Amygdala (tissue), 56 donors: Measurements from ENCODE around the gene FSTL4.
A peak's percentile ranks its signal among the peaks of the same experiment; 100 is the strongest.
"Not testable (repeated sequence)": the region's sequence is repeated elsewhere in the genome, so short reads cannot be mapped to it uniquely, and the experiment has no call there.

ENCODE experiments used
- DNase-seq, 56 donors: peaks; one replicate each; lab custom pipeline; 2025; lab: John Stamatoyannopoulos, UW

FSTL4 gene

DNA sequence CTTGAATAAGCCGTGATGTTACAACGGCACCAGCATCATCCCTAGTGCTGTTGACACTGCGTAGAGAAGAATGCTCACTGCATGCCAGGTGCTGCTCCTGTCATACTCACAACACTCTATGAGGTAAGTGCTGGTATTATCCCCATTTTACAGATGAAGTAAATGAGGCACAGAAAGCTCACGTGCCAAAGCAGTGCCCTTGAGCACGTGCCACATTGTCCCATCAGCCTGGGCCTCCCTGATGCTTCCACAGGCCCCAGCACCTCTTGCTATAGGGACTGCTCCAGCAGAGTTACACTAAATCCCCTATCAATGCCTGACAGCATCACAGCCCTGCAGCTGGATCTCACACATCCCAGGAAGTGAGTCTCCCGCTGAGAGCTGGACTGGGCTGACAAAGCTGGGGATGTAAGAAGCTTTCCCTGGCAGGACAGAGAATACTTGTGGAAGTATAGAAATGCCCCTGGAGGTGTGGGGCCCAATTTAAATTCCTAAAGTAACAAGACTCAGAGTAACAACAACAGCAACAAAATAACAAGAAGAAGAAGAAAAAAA, 216.1 kb downstream of the FSTL4 start:
- no peak for DNase-seq

DNA sequence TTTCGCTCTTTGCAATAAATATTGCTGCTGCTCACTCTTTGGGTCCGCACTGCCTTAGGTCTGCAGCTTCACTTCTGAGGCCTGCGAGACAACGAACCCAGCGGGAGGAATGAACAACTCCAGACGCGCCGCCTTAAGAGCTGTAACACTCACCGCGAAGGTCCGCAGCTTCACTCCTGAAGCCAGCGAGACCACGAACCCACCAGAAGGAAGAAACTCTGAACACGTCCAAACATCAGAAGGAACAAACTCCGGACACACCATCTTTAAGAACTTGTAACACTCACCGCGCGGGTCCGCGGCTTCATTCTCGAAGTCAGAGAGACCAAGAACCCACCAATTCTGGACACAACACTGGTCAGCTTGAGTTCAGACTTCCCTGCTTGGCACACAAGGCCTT, 217.1 kb downstream of the FSTL4 start:
- DNase-seq: not testable (repeated sequence)

DNA sequence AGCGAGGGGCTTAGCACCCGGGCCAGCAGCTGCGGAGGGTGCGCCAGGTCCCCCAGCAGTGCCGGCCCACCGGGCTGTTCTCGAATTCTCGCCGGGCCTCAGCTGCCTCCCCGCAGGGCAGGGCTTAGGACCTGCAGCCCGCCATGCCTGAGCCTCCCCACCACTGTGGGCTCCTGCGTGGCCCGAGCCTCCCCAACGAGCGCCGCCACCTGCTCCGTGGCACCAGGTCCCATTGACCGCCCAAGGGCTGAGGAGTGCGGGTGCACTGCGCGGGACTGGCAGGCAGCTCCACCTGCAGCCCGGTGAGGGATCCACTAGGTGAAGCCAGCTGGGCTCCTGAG, 217.9 kb downstream of the FSTL4 start:
- not testable (repeated sequence) for DNase-seq

DNA sequence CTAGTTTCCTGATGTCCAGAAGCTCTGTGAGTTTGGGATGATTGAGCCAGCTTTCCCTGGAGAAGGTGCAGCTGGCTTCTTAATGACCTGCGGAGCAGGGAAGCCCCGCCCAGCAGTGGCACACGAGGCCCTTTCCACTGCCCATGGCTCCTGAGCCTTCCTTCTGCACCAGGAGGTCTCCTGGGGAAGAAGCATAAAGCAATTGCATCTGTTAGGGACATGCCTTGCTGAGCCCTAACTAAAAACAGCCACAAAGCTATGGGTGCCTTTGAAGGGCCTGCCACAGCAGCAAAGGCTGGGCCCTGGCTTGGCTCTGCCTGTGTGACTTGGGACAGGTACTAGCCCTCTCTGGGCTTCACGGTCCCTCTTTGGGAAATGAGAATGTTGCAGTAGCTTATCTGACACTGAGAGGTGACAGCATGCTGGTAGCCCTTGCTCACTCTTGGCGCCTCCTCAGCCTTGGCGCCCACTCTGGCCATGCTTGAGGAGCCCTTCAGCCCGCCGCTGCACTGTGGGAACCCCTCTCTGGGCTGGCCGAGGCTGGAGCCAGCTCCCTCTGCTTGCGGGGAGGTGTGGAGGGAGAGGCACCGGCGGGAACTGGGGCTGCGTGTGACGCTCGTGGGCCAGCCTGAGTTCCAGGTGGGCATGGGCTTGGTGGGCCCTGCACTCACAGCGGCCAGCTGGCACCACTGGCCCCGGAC, 218.4 kb downstream of the FSTL4 start:
- no peak for DNase-seq

DNA sequence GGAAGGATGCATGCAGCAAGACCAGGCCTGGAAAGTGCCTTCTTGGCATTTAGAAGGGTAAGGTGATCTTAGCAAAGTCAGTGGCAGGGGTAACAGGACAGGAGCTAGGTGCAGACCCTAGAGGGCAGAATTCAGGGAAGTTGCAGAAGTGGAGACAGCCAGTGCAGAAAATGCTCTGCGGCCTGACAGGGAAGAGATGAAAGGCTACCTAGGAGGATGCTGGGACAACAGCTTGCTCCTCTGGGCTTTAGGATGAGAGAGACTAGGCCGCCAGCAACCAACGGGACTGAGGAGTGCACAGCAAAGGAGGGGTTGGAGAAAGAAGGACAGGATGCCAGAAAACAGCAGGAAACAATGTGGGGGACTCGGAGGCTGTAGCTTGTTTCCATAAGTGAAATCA, 219.9 kb downstream of the FSTL4 start:
- no peak for DNase-seq

DNA sequence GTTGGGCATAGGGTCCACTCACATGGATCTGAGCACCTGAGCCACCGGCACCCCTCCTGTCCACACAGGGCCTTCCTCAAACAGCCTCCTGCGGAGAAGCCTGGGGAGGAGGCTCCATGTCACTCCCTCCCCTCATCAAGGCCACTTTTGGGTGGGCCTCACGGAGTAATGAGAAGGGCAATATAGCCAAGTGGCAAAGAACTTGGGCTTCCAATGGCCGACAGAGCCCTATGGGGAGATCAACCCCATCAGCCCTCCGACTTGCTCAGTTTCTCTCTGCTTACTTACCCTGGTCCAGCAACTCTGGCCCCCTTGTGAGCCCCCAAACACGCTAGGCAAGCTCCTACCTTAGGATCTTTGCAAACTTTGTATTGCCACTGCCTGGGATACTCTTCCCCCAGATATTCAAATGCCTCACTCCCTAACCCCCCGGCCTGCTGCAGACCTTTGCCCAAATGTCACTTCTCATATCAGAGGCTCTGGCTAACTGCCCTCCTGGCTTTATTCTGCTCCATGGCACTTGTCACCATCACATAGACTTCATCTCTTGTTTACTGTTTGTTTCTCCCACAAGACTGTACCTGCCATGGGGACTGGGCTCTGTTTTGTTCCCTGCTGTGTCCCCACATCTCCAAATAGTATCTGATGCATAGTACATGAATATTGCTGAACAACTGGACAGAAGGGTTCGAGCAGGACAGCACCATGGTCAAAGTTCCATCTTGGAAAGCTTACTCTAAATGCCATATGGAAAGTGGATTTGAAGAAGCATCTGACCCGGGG, 220.8 kb downstream of the FSTL4 start:
- DNase-seq: no peak

DNA sequence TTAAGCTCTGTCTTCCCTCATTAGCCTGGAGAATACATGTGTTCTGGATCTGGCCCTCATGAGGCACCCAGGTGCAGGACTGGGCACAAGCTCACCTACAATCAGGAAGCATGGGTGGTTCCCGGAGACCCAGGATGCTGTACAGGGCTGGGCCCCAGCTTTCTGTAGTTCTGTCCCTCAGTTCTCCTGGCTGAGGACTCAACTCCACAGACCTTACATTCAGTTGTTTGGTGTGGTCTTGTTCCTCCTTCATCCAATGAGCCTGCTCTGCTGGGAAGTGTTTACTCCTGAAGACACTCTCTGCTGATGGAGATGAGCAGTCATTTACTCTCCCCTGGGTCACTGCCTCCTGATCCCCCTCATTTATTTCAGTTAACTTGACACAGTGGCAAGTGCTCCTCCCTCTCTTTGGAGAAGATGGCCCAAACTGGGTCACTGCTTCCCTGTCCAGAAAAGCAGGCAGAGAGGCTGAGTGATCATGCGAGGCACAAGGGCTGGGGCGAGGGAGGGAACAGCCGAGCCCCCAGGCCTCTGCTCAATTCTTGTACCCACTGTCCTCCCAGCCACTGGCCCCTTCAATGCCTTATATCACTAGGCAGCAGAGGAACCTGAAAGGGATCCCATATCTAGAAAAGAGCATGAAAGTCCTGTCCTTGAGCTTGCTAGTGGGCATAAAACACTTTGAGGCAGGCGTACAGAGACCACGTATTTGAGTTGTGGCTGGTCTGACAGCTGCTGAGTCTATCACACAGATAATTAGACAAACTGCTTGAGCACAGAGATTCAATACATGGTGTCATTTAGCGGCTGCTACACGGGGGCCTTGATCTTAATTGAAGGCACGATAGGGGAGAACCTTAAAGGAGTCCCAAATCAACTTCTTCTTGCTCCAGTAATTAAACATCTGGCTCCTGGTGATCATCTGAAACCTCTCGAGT, 221.7 kb downstream of the FSTL4 start:
- no peak for DNase-seq

DNA sequence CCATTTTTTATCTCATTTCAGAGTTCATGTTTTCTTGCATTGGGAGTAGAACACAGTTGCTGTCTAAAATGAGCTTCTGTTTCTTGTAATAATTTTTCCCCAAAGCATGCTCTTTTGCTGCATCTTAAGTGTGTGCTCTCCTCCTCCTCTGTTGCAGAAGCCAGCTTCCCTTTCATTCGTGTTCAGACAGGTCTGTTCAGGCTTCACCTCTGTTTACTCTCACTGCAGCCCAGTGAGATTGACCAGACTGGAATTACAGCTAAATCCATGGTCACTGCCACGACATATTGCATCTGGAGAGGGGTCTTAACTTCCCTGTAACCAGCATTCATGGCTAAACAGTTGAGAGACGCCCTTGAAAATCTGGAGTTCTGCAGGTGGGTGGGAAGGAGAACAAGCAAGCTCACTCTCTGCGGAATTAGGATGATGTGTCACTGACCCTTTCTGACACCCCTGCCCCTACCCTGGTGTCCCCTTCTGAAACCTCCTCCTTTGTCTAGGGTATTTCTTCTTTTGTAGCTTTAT, 223.2 kb downstream of the FSTL4 start:
- DNase-seq: no peak

DNA sequence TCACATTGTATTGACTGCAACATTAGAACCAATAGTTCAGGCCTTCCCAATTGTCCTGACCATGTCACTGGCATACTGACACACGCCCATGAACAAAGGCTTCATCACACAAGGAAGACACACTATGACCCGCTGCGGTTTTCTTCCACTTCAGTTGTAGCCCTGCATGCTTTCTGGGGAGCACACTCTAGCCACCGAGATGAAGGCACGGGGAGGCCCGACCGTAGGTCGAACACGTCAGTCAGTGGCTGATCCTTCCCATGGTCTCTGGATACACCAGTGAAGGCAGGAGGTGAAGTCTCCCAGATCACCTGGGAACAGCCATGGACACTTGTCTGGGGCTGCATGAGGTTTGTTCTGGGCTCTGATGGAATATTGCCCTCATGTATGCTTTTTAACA, 224.7 kb downstream of the FSTL4 start:
- no peak for DNase-seq

DNA sequence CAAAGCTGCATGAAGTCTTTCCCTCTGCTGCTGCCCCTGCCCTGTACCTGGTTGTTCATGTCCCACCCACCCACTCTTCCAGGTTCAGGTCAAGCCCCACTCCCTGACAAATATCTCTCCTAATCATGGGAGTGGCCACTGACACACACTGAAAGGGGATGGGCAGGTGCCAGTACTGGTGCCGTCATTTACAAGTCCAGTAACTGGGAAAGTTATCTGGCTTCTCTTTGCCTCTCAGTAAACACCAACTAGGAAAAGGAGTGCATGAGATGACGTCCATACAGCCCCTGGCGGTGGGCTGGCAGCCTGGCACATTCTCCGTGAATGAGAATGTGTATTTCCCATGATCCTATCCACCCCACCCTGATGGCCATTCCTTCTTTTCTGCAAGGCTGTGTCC, 225.2 kb downstream of the FSTL4 start:
- no peak for DNase-seq

DNA sequence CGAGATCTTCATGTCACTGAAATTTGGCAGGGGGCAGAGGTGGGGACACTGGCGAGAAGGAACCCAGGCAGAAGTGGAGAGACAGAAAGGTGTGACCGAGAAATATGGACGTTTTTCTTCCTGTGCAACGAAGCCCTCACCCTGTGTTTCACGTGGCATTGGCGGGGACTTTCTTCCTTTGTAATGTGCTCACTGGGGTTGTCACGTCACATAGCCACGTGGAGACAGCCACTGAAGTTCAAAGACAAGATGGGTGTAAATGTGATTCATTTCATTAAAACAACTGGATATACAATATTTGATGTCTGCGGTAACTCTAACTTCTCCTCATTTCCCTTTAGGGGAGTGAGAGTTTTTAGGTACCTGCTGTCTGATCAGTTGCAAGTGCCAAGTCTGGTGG, 225.7 kb downstream of the FSTL4 start:
- DNase-seq: no peak

DNA sequence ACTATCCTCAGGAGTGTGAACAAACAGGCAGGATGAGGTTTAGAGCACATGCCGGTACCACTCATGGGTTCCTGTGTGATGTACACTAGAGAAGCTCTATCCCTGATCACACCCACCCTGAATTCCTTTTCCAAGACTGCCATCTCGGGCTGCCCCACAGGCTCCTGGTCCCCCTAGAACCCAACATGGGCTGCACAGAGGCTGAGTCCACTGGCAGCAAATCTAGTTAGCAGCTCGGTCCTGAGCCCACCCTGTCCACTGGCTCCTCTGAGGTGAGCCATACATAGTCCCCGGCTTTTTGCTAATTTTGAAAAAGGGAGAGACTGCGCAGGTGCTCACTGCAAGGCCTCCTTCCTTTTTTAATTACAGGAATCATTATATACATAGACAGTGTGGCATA, 227.0 kb downstream of the FSTL4 start:
- no peak for DNase-seq

DNA sequence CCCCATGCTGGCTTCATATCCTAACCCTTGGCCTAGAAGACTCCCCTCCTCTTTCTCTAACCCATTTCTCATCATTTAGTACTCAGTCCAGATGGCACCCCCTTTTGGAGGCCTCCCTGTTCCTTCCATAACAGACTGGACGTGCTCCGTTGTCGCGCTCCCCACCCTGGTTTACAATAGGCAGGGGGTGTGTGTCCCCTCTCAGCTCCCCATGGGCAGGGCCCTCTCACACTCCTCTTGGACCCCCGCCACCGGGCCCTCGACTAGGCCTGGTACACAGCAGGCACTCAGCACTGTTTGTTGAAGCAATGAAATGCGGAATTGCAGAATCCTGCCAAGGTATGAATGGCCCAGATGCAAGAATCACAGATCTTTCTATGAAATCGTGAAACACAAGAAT, 227.4 kb downstream of the FSTL4 start:
- DNase-seq: no peak

DNA sequence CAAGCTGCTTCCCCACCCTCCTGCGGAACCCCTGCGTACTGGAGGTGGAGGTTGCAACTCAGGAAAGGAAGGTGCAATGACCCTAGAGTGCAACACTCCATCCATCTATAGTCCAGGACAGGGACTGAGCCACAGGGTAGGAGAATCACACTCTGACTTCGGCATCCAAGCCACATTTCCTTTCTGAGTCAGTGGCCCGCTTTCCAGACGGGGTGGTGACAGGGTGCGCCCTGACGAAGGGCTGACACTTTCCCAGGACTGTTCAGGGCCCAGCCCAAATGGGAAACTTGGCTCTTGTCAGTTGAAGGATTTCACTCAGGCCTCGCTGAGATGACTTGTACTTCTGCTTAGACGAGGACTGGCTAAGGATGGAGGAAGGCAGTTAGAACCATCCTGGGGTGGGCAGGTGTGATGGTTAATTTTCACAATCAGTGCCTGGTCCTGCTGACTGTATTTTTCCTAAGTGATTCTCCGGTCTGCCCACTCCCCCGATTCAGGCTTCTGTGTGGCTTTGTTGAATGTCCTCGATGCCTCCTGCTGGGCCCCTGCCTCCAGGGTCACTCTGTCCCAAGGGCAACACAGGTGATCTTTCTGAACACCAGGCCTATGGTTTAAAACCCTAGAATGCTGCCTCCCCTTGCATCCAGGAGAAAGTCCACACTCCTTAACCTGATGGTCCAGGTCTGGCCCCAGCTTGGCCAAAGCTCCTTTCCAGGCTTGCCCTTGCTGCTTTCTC, 228.1 kb downstream of the FSTL4 start:
- no peak for DNase-seq

DNA sequence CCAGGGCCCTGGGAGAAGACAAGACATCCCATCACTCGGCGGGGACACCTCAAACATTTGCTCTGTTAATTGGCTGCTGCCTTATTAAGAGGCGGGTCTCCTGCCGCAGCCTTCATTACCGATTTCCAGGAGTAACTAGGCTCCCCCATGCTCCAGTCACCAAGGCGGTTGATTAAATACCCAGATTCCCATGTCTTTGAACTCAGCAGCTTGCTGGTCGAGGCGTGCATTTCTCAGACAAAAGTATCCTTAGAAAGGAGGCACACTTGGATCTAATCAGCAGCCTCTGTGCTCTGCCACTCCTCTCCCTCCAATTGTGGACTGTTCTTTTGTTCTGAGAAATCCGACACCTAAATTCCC, 228.8 kb downstream of the FSTL4 start:
- DNase-seq: no peak

DNA sequence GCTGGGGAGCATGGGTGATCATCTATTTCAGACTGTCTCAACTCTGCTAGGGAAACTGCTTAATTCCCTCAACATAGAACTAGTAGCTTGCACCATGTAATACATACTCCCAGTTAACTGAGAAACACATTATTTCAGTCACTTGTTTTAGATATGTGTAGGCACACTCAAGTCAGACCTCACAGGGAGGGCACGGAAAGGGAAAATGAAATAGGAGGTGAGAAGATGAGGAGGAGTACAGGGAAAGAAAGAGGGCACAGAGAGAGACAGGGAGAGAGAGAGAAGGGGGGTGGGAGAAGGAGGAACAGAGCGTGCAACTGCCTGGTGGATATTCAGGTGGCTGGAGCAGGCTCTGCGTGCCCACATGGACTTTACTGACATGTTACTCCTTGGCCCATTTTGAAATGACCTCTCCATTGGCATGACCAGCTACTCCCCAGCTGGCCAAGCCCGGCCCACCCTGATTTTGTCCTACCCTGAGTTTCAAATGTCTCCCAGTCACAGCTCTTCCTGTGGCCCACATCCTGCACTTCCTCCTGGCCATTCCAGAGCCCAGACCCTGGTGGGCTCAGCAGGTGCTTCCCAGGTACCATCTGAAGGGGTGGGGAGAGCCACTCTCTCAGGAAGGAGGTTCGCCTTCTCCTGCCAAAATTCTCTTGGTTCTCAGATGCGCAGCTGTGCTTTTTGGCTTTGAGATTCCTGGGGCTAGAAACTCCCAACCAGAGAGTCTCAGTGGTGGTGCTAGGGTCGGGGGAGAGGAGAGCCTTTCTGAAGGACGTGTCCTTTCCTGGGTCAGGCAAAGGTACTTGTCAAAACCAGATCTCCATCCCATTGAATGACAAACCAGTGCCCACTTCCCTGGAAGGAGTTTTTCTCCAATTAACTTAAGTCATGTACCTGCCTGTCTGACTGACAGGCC, 229.4 kb downstream of the FSTL4 start:
- DNase-seq: peak in 1 of 56 donors; percentile 18

DNA sequence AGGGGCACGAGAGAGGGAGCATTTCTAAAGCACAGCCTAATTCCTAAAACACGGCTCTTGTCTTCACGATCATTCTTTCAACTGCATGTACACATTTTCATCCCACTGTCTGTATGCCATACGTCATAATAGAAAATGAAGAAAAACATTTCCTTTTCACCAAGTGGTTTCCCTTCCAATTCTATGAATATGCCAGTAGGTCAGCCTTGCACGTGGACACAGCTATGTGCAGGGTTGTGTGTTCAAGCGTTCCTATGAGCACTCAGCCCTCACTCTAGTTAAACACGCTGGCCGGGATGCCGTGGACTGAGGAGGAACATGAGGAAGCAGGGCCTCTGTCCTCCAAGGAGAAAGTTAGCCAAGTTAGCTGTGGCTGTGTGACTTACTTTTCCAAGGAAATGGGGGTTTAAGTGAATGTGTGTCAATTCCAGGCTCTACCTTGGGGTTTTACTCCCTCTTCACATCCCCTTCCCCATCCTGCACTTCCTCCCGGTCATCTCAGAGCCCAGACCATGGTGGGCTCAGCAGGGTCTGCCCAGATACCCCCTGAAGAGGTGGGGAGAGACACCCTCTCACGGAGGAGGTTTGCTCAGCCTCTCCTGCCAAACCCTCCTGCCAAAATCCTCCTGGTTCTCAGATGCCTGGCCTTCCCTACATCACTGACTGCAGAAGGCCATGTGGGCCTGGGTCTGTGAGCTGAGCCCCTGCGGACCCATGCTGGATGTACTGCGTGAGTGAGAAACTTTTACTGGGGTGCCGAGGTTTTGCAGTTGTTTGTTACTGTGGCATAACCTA, 230.6 kb downstream of the FSTL4 start:
- DNase-seq: no peak

DNA sequence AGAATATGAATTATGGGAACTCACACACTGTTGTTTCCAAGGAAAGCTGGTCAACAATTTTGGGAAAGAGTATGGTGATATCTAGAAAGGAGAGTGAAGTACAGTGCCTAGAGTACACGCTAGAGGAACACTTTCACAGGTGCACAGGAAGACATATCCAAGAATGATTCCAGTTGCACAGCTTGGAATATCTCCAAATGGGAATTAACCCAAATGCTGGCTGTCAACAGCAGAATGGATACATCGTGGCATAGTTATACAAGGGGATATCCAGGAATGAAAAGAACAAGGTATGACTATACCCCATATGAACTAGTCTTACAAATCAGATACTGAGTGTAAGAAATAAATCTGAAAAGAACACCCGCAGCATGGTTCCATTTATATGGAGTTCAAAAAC, 231.3 kb downstream of the FSTL4 start:
- DNase-seq: no peak
